Panc1 (cell line): ENCODE results near the gene KCNIP3. TPM values are rescaled to one million over a fixed set of nuclear protein-coding genes. Genes with fewer than 3 reads are reported as not detected.

Experiments used
- ATAC-seq: fragments of 200-7000 bp; cut with Tn5 transposase; 2 replicates; pipeline ENCODE4 v1.9.1; 2020; ENCODE audit warnings: mild to moderate bottlenecking, moderate library complexity
- BruUV-seq: library from RNA; stranded (reverse); fragments of 400-500 nt; replicated peaks from 2 replicates; lab custom pipeline; 2021; lab: Mats Ljungman, UMichigan
- CTCF ChIA-PET: fragments of 300-600 bp; sonication (Branson Sonifier 250); formaldehyde crosslinking; loops from one replicate; lab custom pipeline; 2022; ENCODE audit warnings: antibody characterized with exemption; lab: Charles Lee
- POLR2A ChIA-PET: fragments of 300-600 bp; sonication (Branson Sonifier 250); formaldehyde crosslinking; loops from one replicate; lab custom pipeline; 2022; ENCODE audit warnings: antibody characterized with exemption; lab: Charles Lee
- DNase-seq: peaks from one replicate; pipeline ENCODE4 v3.0.0-alpha.2; 2010; ENCODE audit warnings: low read depth, low spot score
- H3K27ac ChIP-seq: 2 replicates; pipeline ENCODE4 v1.5.1; 2011; ENCODE audit warnings: mild to moderate bottlenecking, low read length, inconsistent platforms
- H3K27me3 ChIP-seq: fragments of 200-500 bp; sonication (Bioruptor generic); 2 replicates; pipeline ENCODE4 v1.6.0; 2014; ENCODE audit warnings: low read length, inconsistent platforms; ENCODE audit not compliant: control insufficient read depth, insufficient read depth
- H3K36me3 ChIP-seq: fragments of 200-500 bp; sonication (Bioruptor generic); 2 replicates; pipeline ENCODE4 v1.5.1; 2014; ENCODE audit warnings: inconsistent platforms, mild to moderate bottlenecking, low read length, moderate library complexity; ENCODE audit not compliant: control insufficient read depth, insufficient read depth
- H3K4me1 ChIP-seq: 2 replicates; pipeline ENCODE4 v1.5.1; 2011; ENCODE audit warnings: inconsistent platforms, mild to moderate bottlenecking, low read length, moderate library complexity; ENCODE audit not compliant: control insufficient read depth, insufficient read depth
- H3K4me3 ChIP-seq, 2 experiments: 2 replicates each; pipeline ENCODE4 v1.5.1; 2011 to 2012; ENCODE audit warnings: low read depth in 2 of 2, low read length in 2 of 2, mild to moderate bottlenecking in 2 of 2, inconsistent platforms in 1 of 2, moderate library complexity in 1 of 2
- H3K9me3 ChIP-seq: fragments of 200-500 bp; sonication (Bioruptor generic); 2 replicates; pipeline ENCODE4 v1.5.1; 2014; ENCODE audit warnings: low read depth, mild to moderate bottlenecking, inconsistent platforms, low read length, moderate library complexity; ENCODE audit not compliant: control insufficient read depth, insufficient read depth
- POLR2AphosphoS5 ChIP-seq: IDR thresholded peaks from 2 replicates; pipeline ENCODE4 v1.6.1; 2012; ENCODE audit warnings: mild to moderate bottlenecking, low read depth, low read length, moderate library complexity
- REST ChIP-seq, 2 experiments: IDR thresholded peaks; 2 replicates each; pipeline ENCODE4 v1.6.1; 2011 to 2012; ENCODE audit warnings: low read depth in 2 of 2, control low read depth in 1 of 2, low read length in 1 of 2, mild to moderate bottlenecking in 1 of 2, moderate library complexity in 1 of 2; ENCODE audit not compliant: insufficient read depth in 1 of 2
- SIN3A ChIP-seq: IDR thresholded peaks from 2 replicates; pipeline ENCODE4 v1.6.1; 2012; ENCODE audit warnings: low read depth, mild to moderate bottlenecking, low read length, moderate library complexity, borderline replicate concordance; ENCODE audit not compliant: insufficient read depth
- TCF7L2 ChIP-seq: IDR thresholded peaks from 2 replicates; pipeline ENCODE4 v1.6.1; 2011; ENCODE audit warnings: mild to moderate bottlenecking, low read depth, low read length, inconsistent platforms
- in situ Hi-C: cut with HindIII; loops from 2 replicates; pipeline ENCODE4 v1.10.0; 2016; ENCODE audit warnings: low sequenced_read_pairs, low pct_unique_long_range_greater_than_20kb
- intact Hi-C: fragments of 100-400 bp; cut with micrococcal nuclease; formaldehyde crosslinking; loops from one replicate; pipeline ENCODE4 v1.10.0; 2022; ENCODE audit not compliant: unreplicated experiment
- total RNA-seq: library from RNA; stranded (reverse); gene quantifications from one replicate; pipeline ENCODE4 v1.2.1, GENCODE V29; 2021; ENCODE audit not compliant: unreplicated experiment
- TF ChIP-seq, protein P1 (sequence below): fragments of 450-650 bp; IDR thresholded peaks from 2 replicates; pipeline ENCODE4 v1.5.1; 2017; ENCODE audit warnings: mild to moderate bottlenecking

KCNIP3 gene
- total RNA-seq, 1 experiment from 2014 or later: 17.5 TPM

GRCh38 chr2:95281071-95281470, 16.1 kb upstream of the KCNIP3 start:
- ATAC-seq (no peak), DNase-seq (no peak)
- no peaks in the 10 kb centered on the region for H3K4me1 ChIP-seq
- in situ Hi-C loops (no loop called here), intact Hi-C loops (no loop called here)
- H3K4me3 ChIP-seq: no peak overlapping the region
- H3K36me3 ChIP-seq: no peaks in the 10 kb centered on the region
- no TSS peak for BruUV-seq
- no peaks in the 10 kb centered on the region for H3K9me3 ChIP-seq
- TF ChIP-seq TCF7L2: no peak
- no peak for TF ChIP-seq POLR2AphosphoS5
- no peak for TF ChIP-seq REST (IDR thresholded peaks at IDR 0.05; ENCODE audit: insufficient read depth in 1 of 2, low read depth in 2 of 2, low read length in 1 of 2)
- no peak for TF ChIP-seq SIN3A
- TF ChIP-seq, protein P1, sequence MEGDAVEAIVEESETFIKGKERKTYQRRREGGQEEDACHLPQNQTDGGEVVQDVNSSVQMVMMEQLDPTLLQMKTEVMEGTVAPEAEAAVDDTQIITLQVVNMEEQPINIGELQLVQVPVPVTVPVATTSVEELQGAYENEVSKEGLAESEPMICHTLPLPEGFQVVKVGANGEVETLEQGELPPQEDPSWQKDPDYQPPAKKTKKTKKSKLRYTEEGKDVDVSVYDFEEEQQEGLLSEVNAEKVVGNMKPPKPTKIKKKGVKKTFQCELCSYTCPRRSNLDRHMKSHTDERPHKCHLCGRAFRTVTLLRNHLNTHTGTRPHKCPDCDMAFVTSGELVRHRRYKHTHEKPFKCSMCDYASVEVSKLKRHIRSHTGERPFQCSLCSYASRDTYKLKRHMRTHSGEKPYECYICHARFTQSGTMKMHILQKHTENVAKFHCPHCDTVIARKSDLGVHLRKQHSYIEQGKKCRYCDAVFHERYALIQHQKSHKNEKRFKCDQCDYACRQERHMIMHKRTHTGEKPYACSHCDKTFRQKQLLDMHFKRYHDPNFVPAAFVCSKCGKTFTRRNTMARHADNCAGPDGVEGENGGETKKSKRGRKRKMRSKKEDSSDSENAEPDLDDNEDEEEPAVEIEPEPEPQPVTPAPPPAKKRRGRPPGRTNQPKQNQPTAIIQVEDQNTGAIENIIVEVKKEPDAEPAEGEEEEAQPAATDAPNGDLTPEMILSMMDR: no peak
- ChIA-PET CTCF (no interaction called here), POLR2A (no interaction called here)
- H3K27ac ChIP-seq: no peak overlapping the region
- no peaks in the 10 kb centered on the region for H3K27me3 ChIP-seq

- CTCF ChIA-PET: no interaction called here
Measured at GRCh38 chr2:95281786-95282185, 15.4 kb upstream of the KCNIP3 start.

More at GRCh38 chr2:95281786-95282185, 15.4 kb upstream of the KCNIP3 start:
- BruUV-seq: no TSS peak
- DNase-seq: no peak
- Histone ChIP-seq H3K27me3 (no peaks in the 10 kb centered on the region), H3K9me3 (no peaks in the 10 kb centered on the region), H3K27ac (no peak overlapping the region), H3K4me3 (no peak overlapping the region), H3K36me3 (no peaks in the 10 kb centered on the region), H3K4me1 (no peaks in the 10 kb centered on the region)
- in situ Hi-C loops (no loop called here), intact Hi-C loops (no loop called here)
- no peak for ATAC-seq
- POLR2A ChIA-PET: no interaction called here
- no peak for TF ChIP-seq POLR2AphosphoS5
- TF ChIP-seq, protein P1: no peak
